GM12864 (cell line): ENCODE measurements around the gene CPNE5.

Source experiments
- DNase-seq: peaks from one replicate; pipeline ENCODE4 v3.0.0-alpha.2; 2011; ENCODE audit warnings: low read depth
- H3K4me3 ChIP-seq: 2 replicates; pipeline ENCODE4 v1.5.1; 2011; ENCODE audit warnings: mild to moderate bottlenecking, low read depth, low read length, control low read depth
- TF ChIP-seq, protein P1 (sequence below): IDR thresholded peaks from 2 replicates; pipeline ENCODE4 v1.5.1; 2011; ENCODE audit warnings: low read depth, mild to moderate bottlenecking, moderate library complexity, low read length, control low read depth, inconsistent platforms; ENCODE audit errors: missing control alignments

CPNE5 gene

DNA sequence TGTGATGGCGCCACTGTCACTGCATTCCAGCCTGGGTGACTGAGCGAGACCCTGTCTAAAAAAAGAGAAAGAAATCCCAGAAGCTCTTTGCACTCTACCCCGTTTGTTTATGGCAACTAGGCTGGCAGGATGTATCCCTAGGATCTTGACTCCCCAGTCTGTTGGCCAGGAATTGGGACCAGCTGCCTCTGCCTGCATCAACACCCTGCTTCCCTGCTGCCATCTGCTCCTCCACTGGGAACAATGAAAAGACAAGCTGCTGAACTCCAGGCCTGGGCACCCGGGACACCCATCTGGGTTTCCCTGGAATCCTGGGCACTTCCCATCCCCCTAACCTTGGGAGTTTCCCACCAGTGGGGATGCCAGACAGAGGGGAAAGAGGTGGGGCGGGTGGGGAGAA, 64.9 kb downstream of the CPNE5 start:
- TF ChIP-seq, protein P1, sequence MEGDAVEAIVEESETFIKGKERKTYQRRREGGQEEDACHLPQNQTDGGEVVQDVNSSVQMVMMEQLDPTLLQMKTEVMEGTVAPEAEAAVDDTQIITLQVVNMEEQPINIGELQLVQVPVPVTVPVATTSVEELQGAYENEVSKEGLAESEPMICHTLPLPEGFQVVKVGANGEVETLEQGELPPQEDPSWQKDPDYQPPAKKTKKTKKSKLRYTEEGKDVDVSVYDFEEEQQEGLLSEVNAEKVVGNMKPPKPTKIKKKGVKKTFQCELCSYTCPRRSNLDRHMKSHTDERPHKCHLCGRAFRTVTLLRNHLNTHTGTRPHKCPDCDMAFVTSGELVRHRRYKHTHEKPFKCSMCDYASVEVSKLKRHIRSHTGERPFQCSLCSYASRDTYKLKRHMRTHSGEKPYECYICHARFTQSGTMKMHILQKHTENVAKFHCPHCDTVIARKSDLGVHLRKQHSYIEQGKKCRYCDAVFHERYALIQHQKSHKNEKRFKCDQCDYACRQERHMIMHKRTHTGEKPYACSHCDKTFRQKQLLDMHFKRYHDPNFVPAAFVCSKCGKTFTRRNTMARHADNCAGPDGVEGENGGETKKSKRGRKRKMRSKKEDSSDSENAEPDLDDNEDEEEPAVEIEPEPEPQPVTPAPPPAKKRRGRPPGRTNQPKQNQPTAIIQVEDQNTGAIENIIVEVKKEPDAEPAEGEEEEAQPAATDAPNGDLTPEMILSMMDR = no peak
- no peak for DNase-seq
- no peak overlapping the region for H3K4me3 ChIP-seq

DNA sequence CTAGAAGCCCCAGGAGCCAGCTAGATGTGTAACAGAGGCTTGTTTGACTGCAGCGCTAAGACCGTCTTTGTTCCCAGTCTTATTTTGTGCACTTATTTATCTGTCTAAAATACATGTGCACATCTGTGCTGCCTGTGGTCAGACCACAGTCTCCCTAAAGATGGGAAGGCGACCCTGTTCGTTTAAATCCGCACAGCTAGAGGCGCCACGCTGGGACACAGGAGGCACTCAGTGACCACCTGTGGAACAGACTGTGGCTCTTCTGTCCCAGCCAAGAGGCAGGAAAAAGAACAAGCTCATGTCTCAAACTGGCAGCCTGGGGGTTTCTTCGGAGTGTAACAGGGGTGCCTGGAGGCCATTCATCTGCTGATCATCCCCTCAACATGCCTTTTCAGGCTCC, 66.8 kb downstream of the CPNE5 start:
- TF ChIP-seq, protein P1 = no peak
- no peak overlapping the region for H3K4me3 ChIP-seq
- no peak for DNase-seq

DNA sequence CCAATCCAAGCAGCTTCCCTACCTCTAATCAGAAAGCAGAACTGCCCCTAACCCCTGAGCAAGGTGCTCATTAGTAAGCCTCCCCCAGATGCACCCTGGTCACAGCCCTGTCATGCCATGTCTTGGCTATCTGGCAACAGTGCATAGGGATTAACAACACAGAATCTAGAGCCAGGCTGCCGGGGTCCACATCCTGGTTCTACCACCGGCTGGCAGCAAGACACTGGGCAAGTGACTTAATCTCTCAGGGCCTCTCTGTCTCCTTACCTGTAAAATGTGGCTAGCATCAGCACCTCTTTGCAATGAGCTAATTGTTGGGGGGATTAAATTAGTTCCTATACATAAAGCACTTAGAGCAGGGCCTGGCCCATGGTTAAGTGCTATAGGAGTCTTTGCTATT, 68.1 kb downstream of the CPNE5 start:
- DNase-seq = no peak
- H3K4me3 ChIP-seq = no peak overlapping the region
- TF ChIP-seq, protein P1 = no peak

DNA sequence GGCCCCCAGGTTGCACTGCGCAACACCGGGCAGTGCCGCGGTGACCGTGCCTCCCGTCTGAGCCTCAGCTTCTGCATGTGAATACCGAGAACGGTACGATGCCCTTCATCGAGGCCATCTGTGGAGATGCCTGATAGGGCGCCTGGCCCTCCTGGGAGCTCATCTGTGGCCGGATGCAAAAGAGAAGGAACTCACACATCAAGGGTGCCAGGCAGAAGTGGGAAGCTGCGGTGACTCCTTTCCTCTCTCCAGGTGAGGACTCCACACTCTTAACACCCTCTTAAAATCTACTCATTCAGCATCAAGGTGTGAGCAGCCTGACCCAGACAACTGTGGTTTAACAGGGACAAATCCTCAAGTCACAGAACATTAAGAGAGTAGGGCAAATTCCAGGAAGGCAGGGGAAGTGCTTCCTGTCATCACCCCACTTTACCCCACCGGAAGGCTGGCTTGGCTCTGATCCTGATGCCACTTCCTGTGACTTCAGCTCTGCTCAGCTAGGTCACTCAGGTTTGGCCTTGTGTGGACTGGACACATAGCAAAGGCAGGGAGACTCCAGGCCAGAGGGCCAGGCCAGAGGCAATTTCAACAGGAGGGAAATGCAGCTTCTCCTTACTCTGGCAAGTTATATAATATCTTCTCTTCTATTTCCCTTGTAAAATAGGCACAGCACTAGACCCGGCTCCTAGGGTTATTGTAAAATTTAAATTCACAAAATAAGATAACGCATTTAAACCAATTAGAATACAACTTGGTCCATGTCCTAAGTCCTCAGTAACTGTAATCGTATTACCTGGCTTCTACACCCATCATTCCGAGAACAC, 69.4 kb downstream of the CPNE5 start:
- DNase-seq = no peak
- TF ChIP-seq, protein P1 = no peak
- no peak overlapping the region for H3K4me3 ChIP-seq

DNA sequence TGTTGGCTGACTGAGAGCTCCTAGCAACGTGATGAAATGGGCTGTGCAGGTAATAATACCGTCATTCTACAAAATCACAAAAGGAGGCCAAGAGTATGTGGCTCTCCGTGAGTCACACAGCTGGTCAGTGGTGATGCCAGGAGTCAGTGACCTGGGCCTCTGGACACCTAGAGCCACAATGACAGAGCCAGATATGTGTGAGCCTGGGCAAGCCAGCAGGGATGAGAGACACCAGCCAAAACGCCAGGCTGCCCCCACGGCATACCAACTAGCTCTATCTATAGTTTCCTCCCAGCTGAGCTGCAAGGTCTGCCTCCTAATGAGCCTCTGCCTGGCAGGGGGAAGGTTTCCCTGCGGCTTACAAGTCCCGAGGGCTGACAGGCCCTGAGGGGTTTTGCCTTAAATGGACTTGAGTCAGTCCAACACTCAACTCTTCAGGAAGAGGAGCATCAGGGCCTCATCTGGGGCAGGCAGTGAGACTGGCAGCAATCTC, 70.0 kb downstream of the CPNE5 start:
- no peak overlapping the region for H3K4me3 ChIP-seq
- TF ChIP-seq, protein P1 = no peak
- DNase-seq = no peak

DNA sequence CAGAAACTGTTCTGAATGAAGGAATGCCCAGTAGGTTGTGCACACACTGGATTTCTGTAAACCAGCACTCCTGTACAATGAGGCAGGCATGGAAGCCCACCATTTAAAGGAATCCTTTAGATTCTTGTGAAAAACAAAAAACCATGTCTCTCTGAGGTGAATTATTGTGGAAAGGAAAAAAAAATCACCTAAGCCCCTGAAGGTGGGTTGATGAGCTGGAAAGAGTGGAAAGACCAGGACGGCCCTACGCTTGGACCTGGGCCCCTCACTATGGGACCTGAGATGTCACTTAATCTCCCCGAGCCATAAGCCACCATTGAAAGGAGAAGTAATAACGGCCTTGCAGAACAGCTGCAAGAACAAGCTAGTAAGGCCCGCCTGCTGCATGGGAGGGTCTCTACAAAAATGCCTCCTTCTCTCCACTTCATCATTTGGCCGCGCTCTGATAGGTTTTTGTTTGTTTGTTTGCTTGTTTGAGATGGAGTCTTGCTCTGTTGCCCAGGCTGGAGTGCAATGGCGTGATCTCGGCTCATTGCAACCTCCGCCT, 72.8 kb downstream of the CPNE5 start:
- no peak for DNase-seq
- TF ChIP-seq, protein P1 = no peak
- no peak overlapping the region for H3K4me3 ChIP-seq
